H9 (cell line): ENCODE results near the gene GIT2. TPM values are rescaled to one million over a fixed set of nuclear protein-coding genes. Genes with fewer than 3 reads are reported as not detected.

Source experiments
- DNase-seq: peaks from one replicate; pipeline ENCODE4 v3.0.0-alpha.2; 2017
- H2AFZ ChIP-seq: one replicate; pipeline ENCODE4 v1.6.1; 2013; ENCODE audit warnings: mild to moderate bottlenecking, low read length, control low read depth, moderate library complexity
- H2AK5ac ChIP-seq: 2 replicates; pipeline ENCODE4 v1.6.1; 2013; ENCODE audit warnings: low read length, control low read depth, mixed read lengths; ENCODE audit not compliant: insufficient read length
- H2BK120ac ChIP-seq: one replicate; pipeline ENCODE4 v1.6.1; 2013; ENCODE audit warnings: low read depth, mild to moderate bottlenecking, low read length, control low read depth, inconsistent platforms; ENCODE audit not compliant: poor library complexity, severe bottlenecking
- H2BK12ac ChIP-seq: 2 replicates; pipeline ENCODE4 v1.6.1; 2013; ENCODE audit warnings: low read length, control low read depth, mixed read lengths, low read depth; ENCODE audit not compliant: insufficient read length
- H2BK15ac ChIP-seq: 2 replicates; pipeline ENCODE4 v1.6.1; 2013; ENCODE audit warnings: low read depth, low read length, control low read depth
- H2BK20ac ChIP-seq: one replicate; pipeline ENCODE4 v1.6.1; 2013; ENCODE audit warnings: low read depth, mild to moderate bottlenecking, low read length, control low read depth, inconsistent platforms; ENCODE audit not compliant: poor library complexity, severe bottlenecking
- H2BK5ac ChIP-seq: 2 replicates; pipeline ENCODE4 v1.6.1; 2013; ENCODE audit warnings: low read length, control low read depth, mixed read lengths; ENCODE audit not compliant: insufficient read length
- H3K14ac ChIP-seq: 2 replicates; pipeline ENCODE4 v1.6.1; 2013; ENCODE audit warnings: low read length, control low read depth; ENCODE audit not compliant: insufficient read depth
- H3K18ac ChIP-seq: 2 replicates; pipeline ENCODE4 v1.6.1; 2013; ENCODE audit warnings: low read depth, mild to moderate bottlenecking, mixed read lengths, low read length, control low read depth; ENCODE audit not compliant: insufficient read length
- H3K23ac ChIP-seq: 2 replicates; pipeline ENCODE4 v1.6.1; 2013; ENCODE audit warnings: low read length, control low read depth, mixed read lengths, low read depth; ENCODE audit not compliant: insufficient read length
- H3K23me2 ChIP-seq: 2 replicates; pipeline ENCODE4 v1.6.1; 2013; ENCODE audit warnings: low read depth, mild to moderate bottlenecking, mixed read lengths, low read length, control low read depth; ENCODE audit not compliant: insufficient read length, poor library complexity, severe bottlenecking
- H3K27ac ChIP-seq: 2 replicates; pipeline ENCODE4 v1.5.1; 2013; ENCODE audit warnings: low read length, control low read depth, mixed read lengths, low read depth; ENCODE audit not compliant: insufficient read length
- H3K27me3 ChIP-seq: 2 replicates; pipeline ENCODE4 v1.6.1; 2013; ENCODE audit warnings: low read length, control low read depth, inconsistent platforms; ENCODE audit not compliant: insufficient read depth
- H3K4ac ChIP-seq: 2 replicates; pipeline ENCODE4 v1.6.1; 2013; ENCODE audit warnings: low read depth, mild to moderate bottlenecking, control low read depth, inconsistent platforms, low read length, moderate library complexity
- H3K4me1 ChIP-seq: 2 replicates; pipeline ENCODE4 v1.6.1; 2013; ENCODE audit warnings: low read length, control low read depth, inconsistent platforms; ENCODE audit not compliant: insufficient read depth
- H3K4me2 ChIP-seq: 2 replicates; pipeline ENCODE4 v1.6.1; 2013; ENCODE audit warnings: low read length, control low read depth, mixed read lengths; ENCODE audit not compliant: insufficient read length, insufficient read depth
- H3K56ac ChIP-seq: 2 replicates; pipeline ENCODE4 v1.6.1; 2013; ENCODE audit warnings: low read depth, mild to moderate bottlenecking, mixed read lengths, low read length, control low read depth; ENCODE audit not compliant: insufficient read length
- H3K79me1 ChIP-seq: 2 replicates; pipeline ENCODE4 v1.6.1; 2013; ENCODE audit warnings: low read depth, mild to moderate bottlenecking, moderate library complexity, low read length, control low read depth, inconsistent platforms; ENCODE audit not compliant: insufficient read depth, poor library complexity, severe bottlenecking
- H3K79me2 ChIP-seq: 2 replicates; pipeline ENCODE4 v1.6.1; 2013; ENCODE audit warnings: low read length, control low read depth, inconsistent platforms; ENCODE audit not compliant: insufficient read depth
- H3K9ac ChIP-seq: 2 replicates; pipeline ENCODE4 v1.6.1; 2013; ENCODE audit warnings: low read length, control low read depth, mixed read lengths; ENCODE audit not compliant: insufficient read length; ENCODE audit errors: extremely low read depth
- H3K9me3 ChIP-seq: one replicate; pipeline ENCODE4 v1.6.1; 2013; ENCODE audit warnings: low read depth, low read length, inconsistent platforms; ENCODE audit not compliant: control insufficient read depth
- H3T11ph ChIP-seq: one replicate; pipeline ENCODE4 v1.6.1; 2013; ENCODE audit warnings: mild to moderate bottlenecking, low read length, control low read depth, inconsistent platforms
- H4K20me1 ChIP-seq: one replicate; pipeline ENCODE4 v1.6.1; 2013; ENCODE audit not compliant: control insufficient read depth, insufficient read length, insufficient read depth
- H4K5ac ChIP-seq: 2 replicates; pipeline ENCODE4 v1.6.1; 2013; ENCODE audit warnings: low read depth, mild to moderate bottlenecking, mixed read lengths, low read length, control low read depth; ENCODE audit not compliant: insufficient read length
- H4K8ac ChIP-seq: replicated peaks from 2 replicates; pipeline ENCODE4 v1.6.1; 2013; ENCODE audit warnings: low read length, control low read depth, mixed read lengths, low read depth; ENCODE audit not compliant: insufficient read length
- H4K91ac ChIP-seq: 2 replicates; pipeline ENCODE4 v1.6.1; 2013; ENCODE audit warnings: low read depth, mild to moderate bottlenecking, moderate library complexity, mixed read lengths, low read length, control low read depth; ENCODE audit not compliant: insufficient read length
- H3K27ac Mint-ChIP-seq, 3 experiments: 2 replicates in 2 of 3; 3 replicates in 1 of 3; pipeline ENCODE4 v1.8.0; 2020 to 2021; ENCODE audit warnings: mixed read lengths in 3 of 3, mild to moderate bottlenecking in 1 of 3, moderate library complexity in 1 of 3
- H3K27me3 Mint-ChIP-seq: 2 replicates; pipeline ENCODE4 v1.8.0; 2021; ENCODE audit warnings: low read depth, mild to moderate bottlenecking, moderate library complexity, mixed read lengths
- H3K36me3 Mint-ChIP-seq, 3 experiments: 2 replicates in 2 of 3; 3 replicates in 1 of 3; pipeline ENCODE4 v1.8.0; 2020 to 2021; ENCODE audit warnings: low read depth in 3 of 3, mixed read lengths in 3 of 3; ENCODE audit not compliant: insufficient read depth in 1 of 3
- H3K4me1 Mint-ChIP-seq, 2 experiments: 2 replicates each; pipeline ENCODE4 v1.8.0; 2020; ENCODE audit warnings: mixed read lengths in 2 of 2
- H3K4me3 Mint-ChIP-seq, 2 experiments: 2 replicates in 1 of 2; 3 replicates in 1 of 2; pipeline ENCODE4 v1.8.0; 2020 to 2021; ENCODE audit warnings: mild to moderate bottlenecking in 2 of 2, mixed read lengths in 2 of 2, moderate library complexity in 1 of 2
- H3K9me3 Mint-ChIP-seq, 2 experiments: 2 replicates in 1 of 2; 3 replicates in 1 of 2; pipeline ENCODE4 v1.8.0; 2020; ENCODE audit warnings: mild to moderate bottlenecking in 2 of 2, mixed read lengths in 2 of 2, moderate library complexity in 1 of 2
- CTCF ChIP-seq: fragments of 200-600 bp; sonication (generic); conservative IDR thresholded peaks from 3 replicates; pipeline ENCODE4 v1.8.0; 2021; ENCODE audit warnings: antibody characterized with exemption, mild to moderate bottlenecking
- WGBS: extraction: QIAGEN DNeasy Blood & Tissue Kit; methylation state at CpG from one replicate; pipeline ENCODE4 v1.1.7; 2013; ENCODE audit warnings: missing lambda C conversion rate, low lambda C conversion rate, mixed read lengths; ENCODE audit not compliant: insufficient read length; ENCODE audit errors: extremely low coverage; 5-methylcytosine and 5-hydroxymethylcytosine counted together
- total RNA-seq: library from RNA; stranded (reverse); gene quantifications from 2 replicates; pipeline ENCODE4 v1.2.1, GENCODE V29; 2021

The GIT2 gene
- total RNA-seq, 1 experiment from 2014 or later: 27.0 TPM

- Mint-ChIP-seq H3K27me3 (no peaks in the 10 kb centered on the region), H3K9me3 (no peaks in the 10 kb centered on the region), H3K4me3 (no peak overlapping the region), H3K4me1 (no peaks in the 10 kb centered on the region; a peak in 1 of 4 replicates), H3K36me3 (peaks cover 11 to 40% (median 24%) of the 10 kb centered on the region in 3 experiments; a peak in 6 of 7 replicates), H3K27ac (no peak overlapping the region)
- Histone ChIP-seq H2BK5ac (no peak overlapping the region), H3K4ac (no peak overlapping the region), H3K9ac (no peak overlapping the region), H4K20me1 (no peaks in the 10 kb centered on the region), H4K8ac (no peak overlapping the region), H3K18ac (no peak overlapping the region), H2BK120ac (no peak overlapping the region), H3K23ac (no peak overlapping the region), H4K91ac (no peak overlapping the region), H3K79me2 (no peaks in the 10 kb centered on the region), H3K9me3 (no peaks in the 10 kb centered on the region), H2BK15ac (no peak overlapping the region), H2AFZ (no peak overlapping the region), H3K27ac (no peak overlapping the region), H3K14ac (no peak overlapping the region), H4K5ac (no peak overlapping the region), H3K4me2 (no peak overlapping the region), H3K27me3 (no peaks in the 10 kb centered on the region), H2BK12ac (no peak overlapping the region), H3K4me1 (no peaks in the 10 kb centered on the region), H3T11ph (no peak overlapping the region), H3K23me2 (no peaks in the 10 kb centered on the region), H2BK20ac (no peak overlapping the region), H2AK5ac (no peak overlapping the region), H3K56ac (no peak overlapping the region), H3K79me1 (no peaks in the 10 kb centered on the region)
- WGBS: no CpG with 5 or more reads among the region's 4 CpGs
- DNase-seq: no peak
- TF ChIP-seq CTCF: no peak
Measured at GRCh38 chr12:109972821-109973220, 23.3 kb downstream of the GIT2 start.
